Astrocyte (in vitro differentiated cells and primary cell): Measurements from ENCODE around the gene RDH11. TPM values are rescaled to one million over a fixed set of nuclear protein-coding genes. Genes with fewer than 3 reads are reported as not detected.

ENCODE experiments used
- DNase-seq: peaks from one replicate; pipeline ENCODE4 v3.0.0-alpha.2; 2010; ENCODE audit warnings: low read depth
- FAIRE-seq: peaks from 2 replicates; lab custom pipeline; 2011; peaks lifted over from hg19 to GRCh38; lab: Jason Lieb, UNC
- H2AFZ ChIP-seq: 2 replicates; pipeline ENCODE4 v1.6.0; 2012; ENCODE audit warnings: low read depth, low read length, inconsistent platforms
- H3K27ac ChIP-seq: 2 replicates; pipeline ENCODE4 v1.5.1; 2011; ENCODE audit warnings: low read depth, low read length, inconsistent platforms
- H3K27me3 ChIP-seq: 2 replicates; pipeline ENCODE4 v1.6.0; 2011; ENCODE audit warnings: low read length, inconsistent platforms; ENCODE audit not compliant: insufficient read depth
- H3K36me3 ChIP-seq: 2 replicates; pipeline ENCODE4 v1.5.1; 2011; ENCODE audit warnings: low read length, inconsistent platforms; ENCODE audit not compliant: insufficient read depth
- H3K4me1 ChIP-seq: 2 replicates; pipeline ENCODE4 v1.5.1; 2011; ENCODE audit warnings: low read length, inconsistent platforms; ENCODE audit not compliant: insufficient read depth
- H3K4me2 ChIP-seq: 2 replicates; pipeline ENCODE4 v1.6.0; 2012; ENCODE audit warnings: low read length, inconsistent platforms
- H3K4me3 ChIP-seq: 2 replicates; pipeline ENCODE4 v1.5.1; 2011; ENCODE audit warnings: low read depth, mild to moderate bottlenecking, low read length, inconsistent platforms; ENCODE audit not compliant: insufficient read depth
- H3K79me2 ChIP-seq: 2 replicates; pipeline ENCODE4 v1.6.0; 2012; ENCODE audit warnings: mild to moderate bottlenecking, low read length, inconsistent platforms; ENCODE audit not compliant: insufficient read depth
- H3K9ac ChIP-seq: 2 replicates; pipeline ENCODE4 v1.6.0; 2012; ENCODE audit warnings: mild to moderate bottlenecking, low read length, inconsistent platforms
- H3K9me3 ChIP-seq: 2 replicates; pipeline ENCODE4 v1.5.1; 2012; ENCODE audit warnings: low read depth, mild to moderate bottlenecking, low read length, inconsistent platforms; ENCODE audit not compliant: insufficient read depth
- H4K20me1 ChIP-seq: 2 replicates; pipeline ENCODE4 v1.6.0; 2012; ENCODE audit warnings: low read length, inconsistent platforms; ENCODE audit not compliant: insufficient read depth
- H3K27ac Mint-ChIP-seq: one replicate; pipeline ENCODE4 v1.8.0; 2021; ENCODE audit warnings: mild to moderate bottlenecking, mixed read lengths; ENCODE audit not compliant: unreplicated experiment
- H3K27me3 Mint-ChIP-seq: one replicate; pipeline ENCODE4 v1.8.0; 2021; ENCODE audit warnings: low read depth, mixed read lengths; ENCODE audit not compliant: unreplicated experiment
- H3K36me3 Mint-ChIP-seq: one replicate; pipeline ENCODE4 v1.8.0; 2021; ENCODE audit warnings: low read depth, mixed read lengths; ENCODE audit not compliant: unreplicated experiment
- H3K4me1 Mint-ChIP-seq: one replicate; pipeline ENCODE4 v1.8.0; 2021; ENCODE audit warnings: low read depth, mixed read lengths; ENCODE audit not compliant: unreplicated experiment
- H3K4me3 Mint-ChIP-seq: one replicate; pipeline ENCODE4 v1.8.0; 2021; ENCODE audit warnings: mild to moderate bottlenecking, moderate library complexity, mixed read lengths; ENCODE audit not compliant: unreplicated experiment
- H3K9me3 Mint-ChIP-seq: one replicate; pipeline ENCODE4 v1.8.0; 2021; ENCODE audit warnings: mild to moderate bottlenecking, mixed read lengths; ENCODE audit not compliant: unreplicated experiment
- CTCF ChIP-seq: IDR thresholded peaks from 2 replicates; pipeline ENCODE4 v1.5.1; 2011; ENCODE audit warnings: low read depth, mild to moderate bottlenecking, inconsistent platforms, low read length, moderate library complexity; ENCODE audit not compliant: insufficient read depth
- EZH2 ChIP-seq: IDR thresholded peaks from 2 replicates; pipeline ENCODE4 v1.6.1; 2012; ENCODE audit warnings: mild to moderate bottlenecking, low read length, inconsistent platforms; ENCODE audit not compliant: insufficient read depth
- total RNA-seq: library from RNA; stranded (reverse); gene quantifications from 2 replicates; pipeline ENCODE4 v1.2.1, GENCODE V29; 2021

Gene RDH11
- total RNA-seq, 1 donor from 2014 or later: 96.2 TPM

- Histone ChIP-seq H3K4me1 (no peaks in the 10 kb centered on the region), H3K4me3 (no peak overlapping the region), H3K79me2 (no peaks in the 10 kb centered on the region), H3K4me2 (no peak overlapping the region), H2AFZ (no peak overlapping the region), H3K9ac (no peak overlapping the region), H3K36me3 (no peaks in the 10 kb centered on the region), H4K20me1 (no peaks in the 10 kb centered on the region), H3K27ac (no peak overlapping the region), H3K9me3 (no peaks in the 10 kb centered on the region), H3K27me3 (no peaks in the 10 kb centered on the region)
- Mint-ChIP-seq H3K36me3 (peaks cover 3% of the 10 kb centered on the region), H3K27me3 (no peaks in the 10 kb centered on the region), H3K27ac (peak overlapping the region; percentile 14), H3K4me1 (no peaks in the 10 kb centered on the region), H3K9me3 (no peaks in the 10 kb centered on the region), H3K4me3 (no peak overlapping the region)
- FAIRE-seq (no peak), DNase-seq (no peak)
- TF ChIP-seq CTCF: no peak
- no peak for TF ChIP-seq EZH2
Measured at GRCh38 chr14:67630938-67631337, 64.6 kb downstream of the RDH11 start.

GRCh38 chr14:67630186-67630585 lies 65.4 kb downstream of the RDH11 start:
- no peaks in the 10 kb centered on the region for H3K27me3 ChIP-seq

More at GRCh38 chr14:67630186-67630585, 65.4 kb downstream of the RDH11 start:
- FAIRE-seq: no peak
- Histone ChIP-seq H3K4me3 (no peak overlapping the region), H4K20me1 (no peaks in the 10 kb centered on the region), H3K36me3 (no peaks in the 10 kb centered on the region), H3K4me2 (no peak overlapping the region), H3K9me3 (no peaks in the 10 kb centered on the region), H2AFZ (no peak overlapping the region), H3K9ac (no peak overlapping the region), H3K4me1 (no peaks in the 10 kb centered on the region), H3K79me2 (no peaks in the 10 kb centered on the region), H3K27ac (no peak overlapping the region)
- Mint-ChIP-seq H3K36me3 (peaks cover 3% of the 10 kb centered on the region), H3K27ac (no peak overlapping the region), H3K4me3 (no peak overlapping the region), H3K9me3 (no peaks in the 10 kb centered on the region), H3K4me1 (no peaks in the 10 kb centered on the region), H3K27me3 (no peaks in the 10 kb centered on the region)
- DNase-seq: no peak
- TF ChIP-seq CTCF (no peak), EZH2 (no peak)
